Breast epithelium (tissue), 3 donors: ENCODE measurements around the gene ZNFX1.

Source experiments
- CTCF ChIP-seq, 3 donors: fragments of 450-650 bp; IDR thresholded peaks; one replicate each; pipeline ENCODE4 v1.5.1; 2016 to 2017; ENCODE audit warnings: antibody characterized with exemption in 3 of 3, mild to moderate bottlenecking in 3 of 3, moderate library complexity in 3 of 3
- POLR2A ChIP-seq: fragments of 450-650 bp; IDR thresholded peaks from one replicate; pipeline ENCODE4 v1.6.1; 2016; ENCODE audit warnings: antibody characterized with exemption, mild to moderate bottlenecking, moderate library complexity
- POLR2AphosphoS5 ChIP-seq, 3 donors: sonication (generic); formaldehyde crosslinking; IDR thresholded peaks; one replicate each; pipeline ENCODE4 v1.6.1; 2017; ENCODE audit warnings: antibody characterized with exemption in 3 of 3

- no peak for TF ChIP-seq CTCF (IDR thresholded peaks at IDR 0.05)
- TF ChIP-seq POLR2A: no peak
- no peak for TF ChIP-seq POLR2AphosphoS5 (IDR thresholded peaks at IDR 0.05)
Measured at GRCh38 chr20:49219924-49220831, 57.7 kb downstream of the ZNFX1 start.
